Measurements from ENCODE around the gene NDUFS5.
"Not testable (repeated sequence)": the region's sequence is repeated elsewhere in the genome, so short reads cannot be mapped to it uniquely, and the experiment has no call there.

Gene NDUFS5

GRCh38 chr1:39026051-39026865 lies at the start of gene NDUFS5:
Gene NDUFS5, plus strand, starts transcription at chr1:39026350. Its CDS starts 2,375 bp downstream, at chr1:39028725.
- DNase-seq (ENCODE audit: low read depth), result peak; percentile 78

GRCh38 chr1:38977399-38978244 lies 48.5 kb upstream of the NDUFS5 start:
- DNase-seq (ENCODE audit: low read depth), result peak; percentile 12

- not testable (repeated sequence) for DNase-seq (ENCODE audit: low read depth)
Observed at GRCh38 chr1:38978245-38978542, 48.0 kb upstream of the NDUFS5 start.

GRCh38 chr1:38979380-38979779 lies 46.8 kb upstream of the NDUFS5 start:
- not testable (repeated sequence) for DNase-seq (ENCODE audit: low read depth)

- DNase-seq (ENCODE audit: low read depth), result no peak
Observed at GRCh38 chr1:38989979-38990378, 36.2 kb upstream of the NDUFS5 start.

GRCh38 chr1:38990386-38990737 lies 35.8 kb upstream of the NDUFS5 start:
- DNase-seq (ENCODE audit: low read depth), result no peak

- peak; percentile 99 for DNase-seq (ENCODE audit: low read depth)
Observed at GRCh38 chr1:38990738-38991637, 35.2 kb upstream of the NDUFS5 start, which contains the start of gene AKIRIN1. Gene AKIRIN1, plus strand, starts transcription at chr1:38991276. Its CDS starts 105 bp downstream, at chr1:38991381.

GRCh38 chr1:38991638-38992411 lies 34.3 kb upstream of the NDUFS5 start:
- no peak for DNase-seq (ENCODE audit: low read depth)

GRCh38 chr1:38992412-38993111 lies 33.6 kb upstream of the NDUFS5 start:
- no peak for DNase-seq (ENCODE audit: low read depth)

GRCh38 chr1:38994196-38994595 lies 32.0 kb upstream of the NDUFS5 start:
- no peak for DNase-seq (ENCODE audit: low read depth)

- DNase-seq (ENCODE audit: low read depth), result no peak
Observed at GRCh38 chr1:38997034-38997900, 28.9 kb upstream of the NDUFS5 start.

- no peak for DNase-seq (ENCODE audit: low read depth)
Observed at GRCh38 chr1:38997901-38998190, 28.3 kb upstream of the NDUFS5 start.

- no peak for DNase-seq (ENCODE audit: low read depth)
Observed at GRCh38 chr1:39001516-39002421, 24.4 kb upstream of the NDUFS5 start.

- DNase-seq (ENCODE audit: low read depth), result no peak
Observed at GRCh38 chr1:39003281-39003680, 22.9 kb upstream of the NDUFS5 start.

GRCh38 chr1:39003794-39004193 lies 22.4 kb upstream of the NDUFS5 start:
- DNase-seq (ENCODE audit: low read depth), result no peak

- no peak for DNase-seq (ENCODE audit: low read depth)
Observed at GRCh38 chr1:39006287-39006686, 19.9 kb upstream of the NDUFS5 start.

GRCh38 chr1:39006726-39007645 lies 19.2 kb upstream of the NDUFS5 start:
- no peak for DNase-seq (ENCODE audit: low read depth)

GRCh38 chr1:39014956-39015355 lies 11.2 kb upstream of the NDUFS5 start:
- DNase-seq (ENCODE audit: low read depth), result not testable (repeated sequence)

Measured in activated T-cell treated with anti-CD3 and anti-CD28 coated beads for 48 hours (primary cell).